HCT116 (cell line): ENCODE measurements around the gene LYPD5. TPM values are rescaled to one million over a fixed set of nuclear protein-coding genes. Genes with fewer than 3 reads are reported as not detected.
A peak's percentile ranks its signal among the peaks of the same experiment; 100 is the strongest.

Source experiments
- ATAC-seq: fragments of 200-7000 bp; cut with Tn5 transposase; 2 replicates; pipeline ENCODE4 v1.9.1; 2020; ENCODE audit warnings: mild to moderate bottlenecking, moderate library complexity
- BruUV-seq: library from RNA; stranded (reverse); fragments of 400-500 nt; replicated peaks from 2 replicates; lab custom pipeline; 2021; lab: Mats Ljungman, UMichigan
- CTCF ChIA-PET: fragments of 300-600 bp; sonication (Branson Sonifier 250); formaldehyde crosslinking; loops from one replicate; lab custom pipeline; 2021; ENCODE audit warnings: antibody characterized with exemption; lab: Charles Lee
- POLR2A ChIA-PET: fragments of 300-600, 350-600 bp; sonication (Branson Sonifier 250); formaldehyde crosslinking; loops from one replicate; lab custom pipeline; 2021; ENCODE audit warnings: antibody characterized with exemption; lab: Charles Lee
- RAD21 ChIA-PET, 2 experiments: fragments of 300-600 bp; sonication (Branson Sonifier 250); formaldehyde crosslinking; loops; one replicate each; lab custom pipeline; 2023; ENCODE audit warnings: low total read pairs in 2 of 2; ENCODE audit not compliant: uncharacterized antibody in 2 of 2, unreplicated experiment in 2 of 2, low non-redundant PET in 1 of 2; lab: Charles Lee
- DNase-seq: peaks from one replicate; pipeline ENCODE4 v3.0.0-alpha.2; 2010; ENCODE audit warnings: low read depth, low spot score
- H2AFZ ChIP-seq: fragments of 200-600 bp; shearing (Covaris generic), sonication (generic); 2 replicates; pipeline ENCODE4 v1.6.1; 2017; ENCODE audit warnings: low read depth, mixed run types, mixed read lengths, antibody characterized with exemption, low read length; ENCODE audit not compliant: poor library complexity, severe bottlenecking
- H3K27ac ChIP-seq: 2 replicates; pipeline ENCODE4 v1.5.1; 2012; ENCODE audit warnings: low read depth, low read length
- H3K27me3 ChIP-seq: fragments of 200-600 bp; sonication (generic); 2 replicates; pipeline ENCODE4 v1.6.1; 2016; ENCODE audit warnings: mixed run types, low read length, mixed read lengths; ENCODE audit not compliant: insufficient read depth
- H3K36me3 ChIP-seq, 2 experiments: fragments of 200-500 bp in 1 of 2; fragments of 200-600 bp in 1 of 2; sonication (Bioruptor generic) in 1 of 2; sonication (generic) in 1 of 2; 2 replicates each; pipeline versions ENCODE4 v1.5.1 to v1.6.1; 2014 to 2016; ENCODE audit warnings: low read length in 2 of 2, inconsistent platforms in 1 of 2, mixed read lengths in 1 of 2, mixed run types in 1 of 2; ENCODE audit not compliant: insufficient read depth in 2 of 2, control insufficient read depth in 1 of 2
- H3K4me1 ChIP-seq, 2 experiments: fragments of 200-600 bp in 1 of 2; sonication (generic) in 1 of 2; 2 replicates each; pipeline versions ENCODE4 v1.5.1 to v1.6.1; 2012 to 2017; ENCODE audit warnings: low read length in 2 of 2, inconsistent platforms in 1 of 2, mild to moderate bottlenecking in 1 of 2, mixed read lengths in 1 of 2, mixed run types in 1 of 2, moderate library complexity in 1 of 2; ENCODE audit not compliant: insufficient read depth in 2 of 2, control insufficient read depth in 1 of 2
- H3K4me2 ChIP-seq: fragments of 200-600 bp; sonication (generic); 2 replicates; pipeline ENCODE4 v1.6.1; 2017; ENCODE audit warnings: mixed run types, low read length, mixed read lengths
- H3K4me3 ChIP-seq, 2 experiments: fragments of 200-600 bp in 1 of 2; sonication (generic) in 1 of 2; replicated peaks in 1 of 2; 2 replicates each; pipeline ENCODE4 v1.5.1; 2011 to 2016; ENCODE audit warnings: low read length in 2 of 2, control low read depth in 1 of 2, low read depth in 1 of 2, mild to moderate bottlenecking in 1 of 2, mixed read lengths in 1 of 2, mixed run types in 1 of 2
- H3K79me2 ChIP-seq: fragments of 200-600 bp; sonication (generic); 2 replicates; pipeline ENCODE4 v1.6.1; 2017; ENCODE audit warnings: mild to moderate bottlenecking, mixed run types, low read length, moderate library complexity, mixed read lengths; ENCODE audit not compliant: insufficient read depth
- H3K9ac ChIP-seq: fragments of 200-600 bp; sonication (generic); 2 replicates; pipeline ENCODE4 v1.6.1; 2016; ENCODE audit warnings: low read length, mixed read lengths
- H3K9me2 ChIP-seq: fragments of 200-600 bp; sonication (generic), shearing (Covaris generic); 2 replicates; pipeline ENCODE4 v1.6.1; 2017; ENCODE audit warnings: mixed run types, mild to moderate bottlenecking, moderate library complexity; ENCODE audit not compliant: insufficient read depth
- H3K9me3 ChIP-seq, 2 experiments: fragments of 200-500 bp in 1 of 2; fragments of 200-600 bp in 1 of 2; sonication (Bioruptor generic) in 1 of 2; sonication (generic) in 1 of 2; 2 replicates each; pipeline ENCODE4 v1.6.1; 2014 to 2017; ENCODE audit warnings: low read length in 2 of 2, mixed read lengths in 2 of 2, inconsistent platforms in 1 of 2, low read depth in 1 of 2, mild to moderate bottlenecking in 1 of 2, mixed run types in 1 of 2, moderate library complexity in 1 of 2; ENCODE audit not compliant: control insufficient read depth in 1 of 2, insufficient read depth in 1 of 2
- H4K20me1 ChIP-seq: fragments of 200-600 bp; sonication (generic), shearing (Covaris generic); 2 replicates; pipeline ENCODE4 v1.6.1; 2017; ENCODE audit warnings: mixed run types, mild to moderate bottlenecking, moderate library complexity; ENCODE audit not compliant: insufficient read depth
- EGR1 ChIP-seq: IDR thresholded peaks from 2 replicates; pipeline ENCODE4 v1.6.1; 2012; ENCODE audit warnings: low read depth
- ELF1 ChIP-seq: IDR thresholded peaks from 2 replicates; pipeline ENCODE4 v1.6.1; 2012; ENCODE audit warnings: low read depth, borderline replicate concordance
- JUND ChIP-seq: IDR thresholded peaks from 2 replicates; pipeline ENCODE4 v1.6.1; 2012
- REST ChIP-seq: IDR thresholded peaks from 2 replicates; pipeline ENCODE4 v1.6.1; 2012; ENCODE audit warnings: low read depth
- SIN3A ChIP-seq: IDR thresholded peaks from 2 replicates; pipeline ENCODE4 v1.6.1; 2012; ENCODE audit warnings: low read depth
- intact Hi-C: fragments of 100-400 bp; cut with micrococcal nuclease; formaldehyde crosslinking; loops from 2 replicates; pipeline ENCODE4 v1.10.0; 2022
- total RNA-seq: library from RNA; stranded (reverse); gene quantifications from one replicate; pipeline ENCODE4 v1.2.1, GENCODE V29; 2021; ENCODE audit not compliant: unreplicated experiment

The LYPD5 gene
- total RNA-seq, 1 experiment from 2014 or later, result 7.6 TPM

GRCh38 chr19:43763473-43763939 lies 38.7 kb downstream of the LYPD5 start:
- no peak overlapping the region for H3K4me3 ChIP-seq
- H3K9me2 ChIP-seq, result no peaks in the 10 kb centered on the region
- no peak for TF ChIP-seq REST
- TF ChIP-seq SIN3A, result no peak
- no peak for TF ChIP-seq JUND
- peak; percentile 77 for TF ChIP-seq EGR1
- TF ChIP-seq ELF1, result no peak
- peak overlapping the region; percentile 98 for H3K27ac ChIP-seq
- peak overlapping the region; percentile 74 for H3K4me2 ChIP-seq
- H3K9ac ChIP-seq, result peak overlapping the region; percentile 62
- H3K9me3 ChIP-seq, result no peaks in the 10 kb centered on the region
- H3K36me3 ChIP-seq, result peaks cover 2 to 21% of the 10 kb centered on the region in 2 experiments; a peak in 2 of 4 replicates
- no peak for ATAC-seq
- CTCF ChIA-PET, result interaction anchor here (0.6 to 1.0 kb wide), 2 partner anchors 18 to 21 kb away, joined by 3 to 4 read pairs; no protein-coding TSS in a partner anchor
- POLR2A ChIA-PET, result interaction anchor here (0.6 to 5.4 kb wide), 4 partner anchors 8 to 95 kb away, joined by 3 to 60 read pairs (median 6); partner anchors contain the start of genes KCNN4 and SMG9
- H3K27me3 ChIP-seq, result no peaks in the 10 kb centered on the region
- no peak for DNase-seq
- peaks cover 81 to 99% of the 10 kb centered on the region in 2 experiments for H3K4me1 ChIP-seq
- no peaks in the 10 kb centered on the region for H4K20me1 ChIP-seq
- no peak overlapping the region for H2AFZ ChIP-seq
- intact Hi-C loops, result no loop called here
- H3K79me2 ChIP-seq, result no peaks in the 10 kb centered on the region; the same call in 1 of the 2 replicates
- no TSS peak for BruUV-seq
- RAD21 ChIA-PET, result interaction anchor here in 1 of 2 experiments (2.1 kb wide), 1 partner anchor 18 kb away, joined by 7 read pairs; no protein-coding TSS in a partner anchor
